HG02759 (cell line): ENCODE results near the gene GCN1.
A peak's percentile ranks its signal among the peaks of the same experiment; 100 is the strongest.

ENCODE experiments used
- ATAC-seq: cut with Tn5 transposase; IDR thresholded peaks from one replicate; pipeline ENCODE4 v1.9.1; 2021; ENCODE audit warnings: mild to moderate bottlenecking, moderate library complexity; ENCODE audit not compliant: unreplicated experiment

Gene GCN1

DNA sequence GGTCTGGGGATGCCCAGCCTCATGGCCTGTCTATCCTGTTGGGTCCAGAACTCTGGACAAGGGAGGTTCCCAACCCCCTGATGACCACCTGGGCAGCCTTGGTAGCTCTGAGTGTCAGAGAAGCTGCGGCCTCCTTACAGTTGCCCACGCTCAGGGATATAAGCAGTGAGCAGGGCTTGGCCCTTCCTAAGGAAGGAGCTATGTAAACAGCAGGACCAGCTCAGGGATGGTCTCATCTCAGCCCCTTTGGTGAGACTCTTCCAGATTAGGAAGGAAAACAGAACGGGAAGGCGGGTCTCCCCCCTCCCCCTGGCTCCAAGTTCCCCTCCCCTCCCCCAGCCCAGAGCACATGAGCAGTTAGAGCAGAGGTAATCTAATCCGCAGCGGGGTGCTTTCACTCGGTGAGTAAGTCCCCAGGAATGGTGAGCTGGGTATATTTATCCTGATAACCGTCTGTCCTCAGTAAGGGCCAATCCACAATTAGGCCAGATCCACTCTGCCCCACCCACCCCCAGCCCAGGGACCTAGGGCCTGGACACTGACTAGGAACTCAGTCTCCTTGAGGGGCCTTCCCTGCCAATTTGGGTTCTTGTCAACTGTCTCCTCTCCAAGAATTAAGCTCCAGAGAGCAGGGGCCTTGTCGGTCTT is 35.9 kb upstream of the GCN1 start:
- no peak for ATAC-seq

DNA sequence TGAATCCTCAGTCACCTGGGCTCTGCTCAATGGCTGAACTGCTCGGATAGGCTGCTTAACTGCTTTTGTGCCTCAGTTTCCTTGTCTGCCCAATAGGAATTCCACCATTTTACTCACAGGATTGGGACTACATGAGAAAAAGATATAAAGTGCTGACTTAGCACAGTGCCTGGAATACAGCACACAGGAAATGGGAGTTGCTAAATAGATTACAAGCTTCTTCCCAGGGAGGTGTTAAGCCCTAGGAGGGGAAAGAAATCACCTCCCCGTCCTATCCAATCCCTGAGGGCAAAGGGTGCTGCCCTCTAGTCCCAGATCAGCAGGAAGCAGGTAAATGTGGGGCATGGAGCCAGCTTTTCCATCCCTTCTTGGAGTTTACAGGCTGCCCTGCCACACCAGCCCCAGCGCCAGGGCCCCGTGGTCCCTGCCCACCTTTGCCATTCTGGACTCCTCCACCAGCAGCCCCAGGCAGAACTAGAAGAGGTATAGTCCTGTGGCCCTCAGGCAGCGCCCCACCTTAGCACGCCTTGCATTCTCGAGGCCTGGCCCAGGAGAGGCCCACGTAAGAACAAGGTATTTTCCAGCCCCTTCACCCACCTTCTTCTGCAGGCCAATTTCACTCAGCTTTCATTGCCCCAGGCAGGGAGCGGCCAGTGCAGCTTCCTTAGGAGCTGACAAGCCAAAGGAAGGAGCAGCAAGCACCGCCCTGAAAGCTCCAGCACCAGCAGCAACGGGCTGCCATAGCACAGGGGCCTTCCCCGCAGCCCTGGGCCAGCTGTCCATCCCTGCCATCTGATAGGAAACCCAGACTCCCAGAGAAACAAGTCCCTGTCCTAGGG is 35.2 kb upstream of the GCN1 start:
- ATAC-seq = no peak

DNA sequence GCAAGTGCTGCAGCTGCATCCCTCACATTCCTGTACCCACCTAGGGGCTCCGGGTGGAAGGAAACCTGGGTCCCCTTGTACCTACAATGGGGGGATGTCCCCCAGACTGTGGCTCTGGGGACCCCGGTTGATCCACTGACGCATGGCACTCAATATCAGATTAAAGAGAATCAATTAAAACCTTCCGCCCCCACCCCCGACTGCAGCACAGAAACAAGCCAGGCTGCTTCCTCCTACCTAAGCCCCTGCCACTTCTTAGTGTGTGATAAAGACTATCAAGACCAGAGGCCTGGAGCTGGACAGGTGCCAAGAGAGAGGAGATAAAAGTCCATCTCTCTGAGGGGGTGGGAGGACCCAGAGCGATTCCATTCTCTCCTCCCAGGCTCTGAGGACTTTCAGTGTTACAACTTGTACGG is 34.6 kb upstream of the GCN1 start:
- no peak for ATAC-seq

DNA sequence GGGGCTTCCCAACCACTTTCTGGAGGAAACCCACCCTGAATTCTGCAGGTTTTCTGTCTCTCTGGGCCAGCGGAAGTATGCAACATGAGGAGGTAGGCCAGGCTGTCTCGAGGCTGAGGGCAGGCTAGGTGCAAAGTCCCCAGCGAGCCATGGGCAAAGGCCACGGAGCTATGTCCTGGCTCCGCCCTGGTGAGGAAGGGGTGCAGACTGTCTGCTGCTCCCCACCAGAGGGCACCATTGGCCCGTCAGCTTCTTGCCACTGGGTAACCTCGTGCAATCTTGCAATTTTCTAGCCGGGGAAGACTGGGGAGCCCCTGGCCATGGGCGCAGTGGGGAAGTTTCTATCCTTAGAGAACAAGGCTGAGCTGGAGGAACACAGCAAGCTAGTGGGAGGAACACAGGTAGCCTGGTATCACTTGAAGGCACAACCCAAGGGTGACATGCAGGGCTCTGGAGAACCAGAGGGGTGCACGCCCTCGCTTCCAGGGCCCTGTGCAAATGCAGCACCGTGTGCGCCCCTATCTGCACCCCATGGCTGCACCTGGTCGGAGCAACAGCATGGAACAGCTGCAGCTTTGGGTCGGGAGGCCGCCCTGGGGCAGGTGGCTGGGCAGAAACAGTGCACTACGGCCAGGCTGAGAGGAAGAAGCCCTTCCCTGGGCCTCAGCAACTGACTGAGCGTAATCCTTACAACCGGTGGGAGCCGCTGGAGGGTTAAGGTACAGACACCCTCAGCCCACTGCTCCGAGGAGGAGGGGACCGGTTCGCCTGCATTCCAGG is 34.0 kb upstream of the GCN1 start:
- ATAC-seq = peak; percentile 78

DNA sequence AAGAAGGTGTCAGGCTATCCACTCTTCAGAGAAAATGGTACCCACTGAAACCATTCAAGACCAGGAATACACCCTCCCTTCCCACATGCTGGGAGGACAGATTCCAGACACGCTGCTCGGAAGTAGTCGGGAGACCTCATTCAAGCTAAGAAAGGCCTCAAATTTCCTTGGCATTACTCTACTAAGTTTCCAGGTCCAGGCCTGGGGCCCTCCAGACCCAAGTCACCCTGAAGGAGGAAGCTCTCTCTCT is 33.5 kb upstream of the GCN1 start:
- ATAC-seq = no peak

DNA sequence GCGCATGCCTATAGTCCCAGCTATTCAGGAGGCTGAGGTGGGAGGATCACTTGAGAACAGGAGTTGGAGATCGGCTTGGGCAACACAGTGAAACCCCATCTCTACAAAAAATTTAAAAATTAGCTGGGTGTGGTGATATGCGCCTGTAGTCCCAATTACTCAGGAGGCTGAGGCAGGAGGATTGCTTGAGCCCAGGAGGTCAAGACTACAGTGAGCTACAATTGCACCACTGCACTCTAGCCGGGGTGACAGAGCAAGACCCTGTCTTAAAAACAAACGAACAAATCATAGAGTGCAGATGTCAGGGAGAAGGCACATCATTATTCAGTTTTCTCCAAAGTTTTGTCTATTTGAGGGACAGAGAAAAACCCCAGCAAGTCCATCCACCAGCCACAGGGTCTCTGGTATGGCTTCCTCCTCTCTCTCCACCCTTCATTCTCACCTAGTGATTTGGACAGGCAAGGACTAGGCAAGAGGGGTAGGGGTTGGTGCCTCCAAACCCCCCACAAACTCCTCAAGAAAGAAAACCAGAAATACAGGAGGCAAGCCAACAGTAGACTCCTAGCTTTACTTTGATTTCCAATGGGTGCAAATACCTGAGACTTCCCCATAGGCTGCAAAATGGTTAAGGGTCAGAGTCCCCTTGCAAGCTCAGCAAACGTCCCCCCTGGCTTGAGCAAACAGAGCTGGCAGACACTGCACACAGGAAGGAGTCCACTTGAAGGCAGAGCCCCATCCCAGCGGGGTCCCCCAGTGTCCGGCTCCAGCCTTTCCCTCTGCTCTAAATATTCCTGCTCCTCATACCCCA is 32.9 kb upstream of the GCN1 start:
- ATAC-seq = no peak

DNA sequence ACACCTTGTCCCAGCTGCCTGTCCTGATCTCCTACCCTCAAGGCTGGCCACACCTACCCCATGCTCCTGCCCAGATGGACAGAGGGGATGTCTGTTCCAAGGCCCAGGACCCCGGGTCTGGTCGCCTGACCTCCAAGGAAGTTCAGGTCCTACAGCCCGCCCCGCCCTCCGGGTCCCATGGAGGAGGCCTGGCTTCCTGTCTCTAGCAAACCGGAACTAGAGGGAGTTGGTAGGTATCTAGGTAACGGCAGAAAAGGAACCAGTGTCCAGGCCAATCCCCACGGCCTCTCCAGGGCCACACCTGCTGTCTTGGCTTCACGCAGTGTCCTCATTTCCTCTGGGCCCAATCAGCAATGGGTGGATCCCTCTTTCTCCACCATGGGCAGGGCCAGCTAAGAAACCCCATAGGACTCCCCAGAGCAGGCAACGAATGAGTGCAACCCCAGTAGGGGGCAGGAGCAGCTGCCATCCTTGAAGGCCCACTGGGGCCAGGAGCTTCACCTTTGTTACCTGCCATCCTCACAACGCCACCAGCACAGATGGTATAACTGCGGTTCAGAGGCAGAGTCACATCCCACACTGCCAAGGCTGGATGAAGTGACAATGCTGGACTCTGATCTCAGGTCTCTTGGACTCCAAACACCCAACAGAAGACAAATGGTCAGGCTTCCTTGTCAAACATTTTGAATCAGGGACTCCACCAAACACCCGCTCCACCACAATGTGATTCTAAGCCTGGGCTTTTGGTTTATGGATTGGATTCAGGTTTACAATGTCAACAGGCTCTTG is 31.5 kb upstream of the GCN1 start:
- ATAC-seq = no peak

DNA sequence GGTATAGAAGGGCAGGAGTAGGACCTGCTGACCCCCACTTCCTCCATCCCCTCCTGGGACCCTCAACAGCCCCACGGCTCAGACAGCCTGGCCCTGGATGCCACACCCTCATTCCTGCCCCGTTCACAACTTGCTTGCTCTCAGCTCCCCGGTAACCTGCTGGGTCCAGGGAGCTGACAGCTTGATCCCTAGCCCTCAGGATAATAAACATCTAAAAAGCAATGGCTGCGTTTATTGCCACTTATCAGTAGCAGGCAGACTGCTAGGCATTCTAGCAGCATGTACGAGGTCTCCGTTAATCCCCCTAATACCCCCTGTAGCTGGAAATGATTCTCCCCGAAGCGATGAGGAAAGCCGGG is 30.7 kb upstream of the GCN1 start:
- ATAC-seq = no peak

DNA sequence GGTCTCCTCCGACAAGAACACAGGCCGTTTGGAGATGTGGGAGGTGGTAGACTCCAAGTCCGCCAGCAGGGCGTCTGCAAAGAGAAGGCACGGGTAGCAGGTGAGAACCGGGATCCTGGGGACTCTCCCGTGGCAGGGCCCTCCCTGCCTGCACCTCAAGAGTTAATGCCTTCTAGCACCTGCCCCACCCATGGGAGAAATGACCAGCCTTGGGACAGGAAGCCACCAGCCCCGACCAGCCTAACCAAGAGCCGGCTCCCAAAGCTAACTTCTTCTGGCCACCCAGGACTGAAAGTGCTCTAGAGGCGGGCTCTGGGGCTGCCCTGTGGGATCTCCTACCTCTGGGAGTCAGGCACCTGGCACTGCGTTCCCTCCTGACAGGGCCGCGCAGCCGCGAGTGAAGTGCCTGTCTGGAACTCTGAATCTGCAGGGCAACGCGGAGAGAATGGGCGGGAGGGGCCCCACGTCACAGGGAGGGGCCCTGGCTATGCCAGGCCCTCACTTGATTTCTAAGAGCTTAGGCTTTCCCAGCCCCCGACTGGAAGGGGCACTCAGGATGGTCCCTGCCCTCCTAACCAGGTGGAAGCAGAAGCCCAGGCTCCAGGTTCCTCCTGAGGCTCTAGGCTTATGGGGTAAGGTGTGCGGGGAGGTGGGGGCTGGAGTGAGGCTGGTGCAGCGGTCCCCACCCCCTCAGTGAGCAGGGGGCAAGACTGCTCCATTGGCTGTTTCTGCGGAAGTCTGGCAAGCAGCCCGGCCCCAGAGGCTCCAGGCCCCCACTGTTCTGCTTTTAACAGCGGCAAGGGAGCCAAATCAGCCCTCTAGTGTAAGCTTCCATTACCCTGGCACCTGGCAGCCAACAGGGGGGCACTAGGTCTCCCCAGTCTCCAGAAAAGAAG is 30.0 kb upstream of the GCN1 start:
- no peak for ATAC-seq

DNA sequence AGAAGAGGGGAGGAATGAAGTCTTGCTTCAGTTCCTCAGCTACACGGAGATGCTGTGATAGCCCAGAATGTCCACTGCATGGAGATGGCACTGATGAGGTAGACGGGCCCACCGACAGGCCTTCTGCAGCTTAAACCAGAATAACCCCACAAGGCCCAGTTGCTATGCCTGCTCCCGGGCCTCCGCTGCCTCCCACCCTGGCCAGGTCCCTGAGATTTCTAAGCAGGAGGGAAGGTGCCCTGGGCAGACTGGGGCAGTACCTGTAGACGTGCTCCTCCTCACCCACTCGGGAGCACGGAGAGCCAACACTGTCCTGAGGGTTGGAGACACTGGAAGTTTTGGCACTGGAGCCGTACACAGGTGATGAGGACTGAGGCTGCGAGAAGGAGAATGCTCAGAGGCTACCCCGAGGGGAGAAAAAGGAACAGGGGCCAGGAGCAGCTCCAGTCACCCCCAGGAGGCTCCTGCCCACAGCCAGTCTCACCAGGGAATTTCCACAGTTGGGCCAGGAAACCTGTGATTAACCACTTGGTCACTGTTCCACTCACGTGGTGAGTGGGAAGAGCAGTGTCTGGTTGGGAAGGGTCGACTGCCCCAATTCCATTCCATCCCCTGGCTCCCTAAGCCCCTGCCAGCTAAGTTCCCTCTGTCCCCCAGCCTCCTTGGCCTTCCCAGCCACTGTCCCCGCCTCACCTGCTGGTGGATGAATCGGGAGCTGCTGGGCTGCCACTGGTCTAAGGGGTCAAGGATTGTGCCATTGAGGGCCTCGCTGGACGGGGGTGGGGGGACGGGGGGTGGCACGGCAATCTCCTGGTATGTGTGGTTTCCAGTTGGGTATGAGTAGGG is 29.2 kb upstream of the GCN1 start:
- ATAC-seq = no peak

DNA sequence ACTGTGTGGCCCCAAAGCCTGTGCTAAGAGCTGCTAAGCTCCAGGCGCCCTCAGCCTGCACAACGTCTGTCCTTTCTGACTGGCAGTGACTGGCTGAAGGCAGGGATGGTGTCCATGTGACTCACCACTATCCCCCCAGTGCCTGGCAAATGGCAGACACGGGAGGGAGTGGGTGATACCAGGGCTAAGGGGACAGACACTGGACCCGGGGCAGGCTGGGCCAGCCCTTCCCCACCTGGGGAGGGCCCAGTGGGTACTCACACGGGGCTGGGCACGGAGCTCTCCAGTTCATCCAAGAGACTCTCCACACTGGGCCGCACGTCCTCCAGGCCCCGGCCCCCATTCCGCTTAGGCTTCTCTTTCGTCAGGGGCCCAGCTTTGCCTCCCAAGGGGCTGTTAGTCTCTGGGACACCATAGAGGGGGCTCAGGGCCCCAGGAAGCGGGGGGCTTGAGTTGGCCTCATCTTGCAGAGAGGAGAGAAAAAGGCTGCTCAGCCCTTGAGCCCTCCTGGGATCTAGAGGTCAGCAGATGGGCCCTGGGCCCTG is 27.8 kb upstream of the GCN1 start:
- no peak for ATAC-seq

DNA sequence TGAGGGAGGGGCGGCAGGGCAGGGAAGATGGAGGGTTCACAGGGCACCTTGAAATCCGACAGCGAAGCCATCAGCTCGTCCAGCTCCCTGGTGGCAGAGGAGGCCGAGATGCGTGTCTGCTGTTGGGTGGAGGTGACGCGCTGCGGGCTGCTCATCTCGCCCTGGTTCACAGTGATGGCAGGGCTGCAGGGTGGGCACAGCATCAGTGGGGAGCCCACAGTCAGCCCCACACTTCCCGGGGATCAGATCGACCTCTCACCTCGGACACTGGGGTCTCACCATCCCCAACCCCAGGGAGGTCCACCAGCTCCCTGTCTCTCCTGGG is 27.0 kb upstream of the GCN1 start:
- no peak for ATAC-seq

DNA sequence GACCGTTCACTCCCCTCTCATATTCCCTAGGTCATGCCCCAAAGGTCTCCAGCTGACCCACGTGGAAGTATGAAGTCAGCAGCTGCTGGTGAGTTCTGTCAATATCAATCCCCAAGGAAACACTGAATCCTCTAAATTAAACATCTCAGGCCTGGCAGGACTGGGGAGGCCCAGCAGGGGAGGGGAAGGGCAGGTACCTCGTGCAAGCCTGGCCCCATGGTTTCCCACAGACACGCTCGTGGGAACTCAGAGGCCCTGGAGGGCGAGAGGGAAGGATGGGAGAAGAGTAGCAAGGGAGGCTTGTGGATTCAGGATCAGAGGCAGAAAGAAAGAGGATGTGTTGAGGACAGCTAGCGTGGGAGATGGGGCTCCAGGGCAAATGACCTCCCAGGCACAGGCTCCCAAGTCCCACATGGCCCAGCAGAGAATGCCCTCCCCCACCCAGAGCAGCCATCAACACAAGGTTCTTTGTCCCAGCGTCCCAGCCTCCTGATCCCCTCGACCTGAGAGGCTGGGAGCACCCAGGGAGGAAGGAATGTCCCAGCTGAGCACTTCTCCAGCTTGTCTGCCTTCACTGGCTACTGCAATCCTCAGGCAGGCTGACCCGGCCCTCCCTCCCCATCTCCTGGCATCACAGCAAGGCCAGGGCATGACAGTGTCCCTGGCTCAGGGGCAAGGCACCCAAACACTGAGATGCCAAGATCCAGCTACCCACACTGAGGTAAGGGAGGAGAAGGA is 26.5 kb upstream of the GCN1 start:
- no peak for ATAC-seq

DNA sequence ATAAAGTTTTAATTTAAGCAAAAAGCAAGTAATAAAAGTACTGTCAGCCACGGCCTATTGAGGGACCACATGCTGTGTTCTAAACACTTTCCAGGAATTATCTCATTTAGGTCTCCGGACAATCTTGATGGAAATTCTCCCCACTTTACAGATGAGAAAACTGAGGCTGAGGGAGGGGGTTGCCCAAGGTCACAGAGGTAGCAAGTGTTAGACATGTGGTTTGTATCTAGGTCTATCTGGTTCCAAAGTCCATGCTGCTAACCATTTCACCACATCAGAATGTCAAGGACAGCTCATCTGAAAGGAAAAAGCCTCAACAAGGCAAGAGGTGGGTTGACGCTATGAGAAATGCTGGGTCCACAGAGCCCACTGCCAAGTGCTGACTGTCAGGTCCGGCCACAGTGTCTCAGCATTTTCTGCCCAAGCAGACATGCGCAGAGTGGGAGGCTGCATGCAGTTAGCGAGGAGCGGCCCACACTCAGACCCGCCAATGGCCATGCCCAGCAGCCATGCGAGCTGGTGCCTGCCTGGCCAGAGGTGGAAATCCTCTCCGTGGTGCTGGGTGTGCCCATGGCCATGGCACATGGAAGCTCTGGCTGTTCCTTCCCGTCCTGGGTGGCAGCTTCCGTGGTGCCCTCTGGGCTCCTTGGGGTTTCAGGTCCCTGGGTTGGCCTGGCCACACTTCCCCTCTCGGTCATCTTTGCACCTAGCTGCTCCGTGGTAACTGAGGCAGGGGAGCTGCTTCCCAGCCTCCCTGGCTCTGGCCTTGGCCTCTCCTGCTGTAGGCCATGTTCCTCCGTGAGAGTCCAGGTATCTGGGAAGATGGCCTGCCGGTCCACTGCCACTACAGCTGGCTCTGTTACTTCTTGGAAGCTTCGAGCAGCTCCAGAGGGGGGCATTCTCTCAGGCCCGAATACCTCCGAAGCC is 24.4 kb upstream of the GCN1 start:
- no peak for ATAC-seq

DNA sequence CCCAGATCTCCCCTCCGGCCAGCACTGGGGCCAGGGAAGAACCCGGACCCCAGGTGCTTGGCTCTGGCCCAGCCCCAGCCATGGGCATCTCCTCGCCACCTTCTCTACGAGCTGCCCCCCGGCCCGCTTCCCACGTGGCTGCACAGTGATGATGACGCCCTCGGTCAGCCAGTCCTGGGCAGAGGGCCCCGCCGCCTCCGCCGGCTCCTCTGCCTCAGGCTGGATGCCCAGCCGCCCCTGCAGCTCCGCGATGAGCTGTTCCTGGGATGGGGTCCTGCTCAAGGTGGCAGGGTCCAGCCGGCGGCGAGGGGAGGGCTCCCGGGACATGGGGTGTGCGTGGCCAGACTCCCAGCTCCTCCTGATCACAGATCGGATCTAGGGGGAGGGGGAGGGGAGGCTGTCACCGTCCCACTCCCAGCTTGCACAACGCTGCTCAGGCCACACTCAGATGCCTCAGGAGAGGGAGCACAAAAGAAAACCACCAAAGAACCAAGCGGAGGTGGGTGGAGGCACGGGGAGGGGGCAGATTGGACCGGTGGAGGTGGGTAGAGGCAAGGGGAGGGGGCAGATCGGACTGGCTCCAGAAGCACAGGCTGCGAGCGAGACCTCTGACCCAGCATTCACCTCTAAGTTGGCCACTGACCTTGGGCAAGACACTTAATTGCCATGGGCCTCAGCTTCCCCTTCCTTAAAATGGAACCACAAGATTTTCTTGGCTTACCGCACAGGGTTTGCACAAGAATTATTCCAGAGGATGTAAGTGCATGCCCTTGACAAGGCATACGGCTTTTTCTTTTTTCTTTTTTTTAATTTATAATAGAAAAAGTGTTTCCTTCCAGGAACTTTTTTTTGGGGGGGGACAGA is 22.5 kb upstream of the GCN1 start:
- no peak for ATAC-seq
